Stimulated activated CD8-positive, alpha-beta memory T cell treated with anti-CD3 and anti-CD28 coated beads, Interleukin-15, amount 100 ng/mL, for 4 hours (primary cell): ENCODE measurements around the gene TMCO4.

Source experiments
- DNase-seq, 2 donors: peaks; one replicate each; pipeline ENCODE4 v3.0.0-alpha.2; 2020; ENCODE audit warnings: low read depth in 2 of 2

Gene TMCO4

DNA sequence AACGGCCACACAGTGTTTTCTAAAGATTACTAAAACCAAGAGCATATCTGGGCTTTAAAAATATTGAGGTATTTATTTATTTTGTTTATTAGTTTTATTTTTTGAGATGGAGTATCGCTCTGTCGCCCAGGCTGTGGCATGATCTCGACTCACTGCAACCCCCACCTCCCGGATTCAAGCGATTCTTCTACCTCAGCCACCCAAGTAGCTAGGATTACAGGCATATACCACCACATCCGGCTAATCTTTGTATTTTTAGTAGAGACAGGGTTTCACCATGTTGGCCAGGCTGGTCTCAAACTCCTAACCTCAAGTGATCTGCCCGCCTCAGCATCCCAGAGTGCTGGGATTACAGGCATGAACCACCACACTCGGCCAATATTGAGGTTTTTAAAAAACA lies 23.9 kb downstream of the TMCO4 start:
- no peak for DNase-seq

DNA sequence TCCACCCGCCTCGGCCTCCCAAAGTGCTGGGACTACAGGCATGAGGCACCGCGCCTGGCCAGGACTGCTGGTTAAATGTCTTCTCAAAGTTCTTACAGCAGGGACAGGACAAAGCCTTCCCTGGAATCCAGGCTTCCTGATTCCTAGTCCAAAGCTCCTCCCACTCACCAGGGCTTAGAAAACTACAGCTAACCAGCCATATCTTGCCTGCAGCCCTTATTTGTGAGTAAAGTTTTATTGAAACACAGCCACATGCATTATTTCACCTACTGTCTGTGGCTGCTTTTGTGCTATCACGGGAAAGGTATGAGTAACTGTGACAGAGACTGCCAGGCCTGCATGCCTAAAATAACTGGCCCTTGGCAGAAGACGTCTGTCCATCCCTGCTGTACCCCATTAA lies 24.4 kb downstream of the TMCO4 start:
- DNase-seq = no peak

DNA sequence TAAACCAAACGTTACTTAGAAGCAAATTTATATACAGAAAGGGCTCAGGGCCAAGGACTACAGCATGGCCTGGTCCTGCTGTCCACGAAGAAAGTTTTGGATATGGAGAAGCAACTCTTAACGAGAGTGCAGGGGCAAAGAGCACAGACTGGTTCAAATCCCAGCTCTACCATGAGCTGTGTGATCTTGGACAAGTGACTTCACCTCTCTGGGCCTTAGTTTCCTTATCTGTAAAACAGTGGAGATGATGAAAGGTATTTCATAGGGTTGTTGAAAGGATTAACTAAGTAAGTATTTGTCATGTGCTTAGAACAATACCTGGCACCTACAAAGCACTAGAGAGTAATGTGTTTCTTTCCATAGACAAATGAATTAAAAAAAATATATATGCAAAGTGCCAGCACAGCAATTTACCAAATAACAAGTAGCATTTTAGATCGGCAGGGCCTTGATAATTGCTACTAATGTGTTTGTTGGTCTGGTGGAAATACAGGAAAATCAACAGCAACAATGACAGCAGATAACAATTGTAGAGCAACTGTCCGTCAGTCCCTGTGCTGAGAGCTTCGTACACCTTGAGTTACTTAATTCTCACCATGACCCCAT lies 25.4 kb downstream of the TMCO4 start:
- DNase-seq = no peak

- DNase-seq = no peak
Measured at GRCh38 chr1:19773485-19773884, 26.2 kb downstream of the TMCO4 start.

DNA sequence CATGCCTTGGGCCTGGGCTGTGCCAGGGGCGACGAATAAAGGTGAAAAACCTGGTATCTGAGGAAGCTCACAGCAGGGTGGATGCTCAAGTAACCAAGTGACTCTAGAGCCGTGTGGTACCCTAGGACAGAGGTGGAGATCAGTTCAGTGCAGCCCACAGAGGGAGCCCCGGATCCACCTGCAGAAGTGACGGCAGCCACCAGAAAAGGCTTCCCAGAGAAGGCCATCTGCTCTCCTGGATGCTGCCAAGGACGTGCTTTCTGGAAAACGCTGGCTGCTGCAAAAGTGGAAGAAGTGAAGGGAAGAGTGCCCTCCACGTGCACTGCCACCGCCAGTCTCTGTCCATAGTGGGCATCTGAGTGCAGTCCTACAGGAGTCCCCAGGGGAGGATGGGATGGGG lies 27.7 kb downstream of the TMCO4 start:
- no peak for DNase-seq

DNA sequence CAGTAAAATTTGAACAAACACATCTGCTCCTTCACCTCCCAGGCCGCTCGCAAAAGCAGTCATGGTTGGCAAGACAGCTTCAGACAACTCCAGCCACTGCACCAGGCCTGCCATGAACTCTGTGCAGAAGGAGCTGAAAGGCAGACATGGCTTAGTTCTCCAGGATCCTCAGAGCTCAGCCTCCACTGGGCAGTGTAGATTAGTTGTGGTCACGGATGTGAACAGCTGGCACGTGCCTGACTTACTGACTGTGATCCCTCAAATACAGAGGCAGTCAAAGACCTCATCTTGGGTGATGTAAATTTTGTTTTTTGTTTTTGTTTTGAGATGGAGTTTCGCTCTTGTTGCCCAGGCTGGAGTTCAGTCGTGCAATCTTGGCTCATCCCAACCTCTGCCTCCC lies 28.4 kb downstream of the TMCO4 start:
- no peak for DNase-seq

DNA sequence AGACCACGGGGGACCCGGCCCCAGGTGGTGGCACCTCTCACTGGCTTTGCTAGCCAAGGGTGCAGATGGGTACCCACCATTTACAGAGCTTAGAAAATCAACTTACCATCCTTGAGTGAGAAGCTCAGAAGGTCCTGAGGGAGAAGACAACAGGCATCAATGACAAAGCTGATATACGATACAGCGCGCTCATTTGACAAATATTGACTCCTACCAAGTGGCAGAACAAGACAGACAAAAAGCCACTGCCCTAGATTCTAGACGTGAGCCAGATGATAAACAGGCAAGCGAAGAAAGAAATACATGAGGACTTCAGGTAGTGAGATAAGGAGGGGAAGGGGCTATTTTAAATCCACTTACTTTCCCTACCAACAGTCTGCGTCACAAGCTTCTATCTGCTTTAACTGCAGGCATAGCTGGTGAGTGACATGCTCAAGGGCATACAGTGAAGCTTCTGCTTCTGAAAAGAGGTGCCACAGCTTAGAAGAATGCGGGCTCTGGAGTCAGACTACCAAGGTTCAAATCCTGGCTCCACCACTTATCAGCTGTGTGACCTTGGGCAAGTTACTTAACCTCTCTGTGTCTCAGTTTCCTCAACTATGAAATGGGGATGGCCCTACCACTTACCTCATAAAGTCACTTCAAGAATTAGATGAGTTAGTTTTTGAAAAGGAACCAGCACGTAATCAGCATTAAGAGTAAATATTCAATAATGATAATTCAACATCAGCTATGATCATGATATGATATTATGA lies 29.1 kb downstream of the TMCO4 start:
- DNase-seq = no peak

GRCh38 chr1:19769211-19769932 lies 30.3 kb downstream of the TMCO4 start:
- DNase-seq = no peak

- DNase-seq = no peak
Measured at GRCh38 chr1:19768353-19769210, 31.1 kb downstream of the TMCO4 start.

- DNase-seq = no peak
Measured at GRCh38 chr1:19765623-19766022, 34.1 kb downstream of the TMCO4 start.

DNA sequence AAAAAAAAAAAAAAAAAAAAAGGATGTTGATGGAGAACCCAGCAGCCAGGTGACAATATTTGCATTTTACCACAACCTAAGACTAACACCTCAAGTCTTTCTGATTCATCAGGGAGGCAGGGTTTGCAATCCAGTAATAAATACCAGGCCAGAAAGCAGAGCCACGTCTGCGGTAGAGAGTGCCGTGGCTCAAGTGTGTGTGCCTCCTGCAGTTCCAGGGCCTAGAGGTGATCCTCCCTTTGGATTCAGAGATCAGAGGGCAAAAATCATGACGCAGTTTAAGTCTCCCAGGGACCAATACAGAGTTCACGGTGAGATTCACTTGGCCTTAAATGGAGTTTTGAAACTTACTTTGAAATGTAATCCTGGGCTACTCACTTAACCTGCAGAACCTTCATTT lies 34.9 kb downstream of the TMCO4 start:
- DNase-seq = no peak

GRCh38 chr1:19762175-19762779 lies 37.4 kb downstream of the TMCO4 start:
- no peak for DNase-seq

DNA sequence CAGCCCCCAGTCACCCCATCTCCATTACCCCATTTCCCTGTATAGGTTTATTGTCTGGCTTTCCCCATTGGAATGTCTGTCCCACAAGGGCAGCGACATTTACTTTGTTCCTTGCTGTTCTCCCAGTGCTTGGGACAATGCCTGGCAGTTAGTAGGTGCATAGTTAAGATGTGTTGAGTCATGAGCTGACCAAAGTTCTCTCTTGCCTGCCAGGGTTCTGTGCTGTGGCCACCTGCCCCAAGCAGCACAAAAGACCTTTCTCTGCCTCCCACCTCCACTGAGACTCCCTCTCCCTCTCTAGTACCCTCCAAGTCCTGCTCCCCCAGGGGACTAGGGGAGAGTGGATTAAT lies 40.0 kb downstream of the TMCO4 start:
- DNase-seq = no peak

DNA sequence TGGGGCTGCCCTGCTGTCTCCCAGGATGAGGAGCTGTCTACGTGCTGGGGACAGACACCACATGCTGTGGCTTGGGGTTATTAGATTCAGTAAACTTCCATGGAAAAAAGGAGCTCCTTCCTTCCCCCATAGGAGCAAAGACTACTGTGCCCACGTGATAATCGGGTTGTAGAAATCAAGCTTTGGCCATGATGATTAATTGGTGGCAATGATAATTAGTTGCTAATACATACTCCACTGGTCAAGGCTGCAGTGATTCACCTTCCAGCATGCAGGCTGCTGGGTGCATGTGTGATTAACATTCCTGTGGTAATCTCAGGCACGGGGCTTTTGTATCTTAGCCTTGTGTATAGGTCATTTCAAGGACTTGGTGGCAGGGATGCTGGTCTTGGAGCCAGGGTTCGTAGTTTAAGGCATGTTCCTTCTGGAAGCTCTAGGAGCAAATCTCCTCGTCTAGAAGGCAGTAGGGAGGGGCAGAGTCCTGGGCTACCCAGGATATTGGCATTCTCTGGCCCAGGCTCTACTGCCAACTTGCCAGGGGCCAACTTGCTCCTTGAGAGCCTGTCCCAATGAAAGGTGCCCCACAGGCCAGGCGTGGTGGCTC lies 41.4 kb downstream of the TMCO4 start:
- no peak for DNase-seq

DNA sequence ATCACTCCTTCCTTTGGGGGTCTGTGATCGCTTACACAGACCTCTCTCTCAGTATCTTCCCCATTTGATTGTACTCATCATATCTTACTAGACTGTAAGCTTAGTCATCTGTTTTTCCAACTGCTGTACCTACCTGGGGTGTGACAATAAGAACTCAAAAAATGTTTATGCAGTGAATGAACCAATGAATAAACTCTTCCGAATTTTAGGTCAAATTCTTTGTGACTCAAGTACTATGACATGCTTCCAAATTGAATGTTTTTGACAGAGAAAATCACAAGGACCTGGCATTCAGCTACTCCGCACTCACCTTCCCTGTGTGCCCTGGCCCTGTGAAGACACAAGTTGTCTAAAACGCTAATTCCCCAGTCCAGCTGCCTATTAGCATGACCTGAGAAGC lies 42.1 kb downstream of the TMCO4 start:
- no peak for DNase-seq

- DNase-seq = no peak
Measured at GRCh38 chr1:19756480-19756879, 43.2 kb downstream of the TMCO4 start.

DNA sequence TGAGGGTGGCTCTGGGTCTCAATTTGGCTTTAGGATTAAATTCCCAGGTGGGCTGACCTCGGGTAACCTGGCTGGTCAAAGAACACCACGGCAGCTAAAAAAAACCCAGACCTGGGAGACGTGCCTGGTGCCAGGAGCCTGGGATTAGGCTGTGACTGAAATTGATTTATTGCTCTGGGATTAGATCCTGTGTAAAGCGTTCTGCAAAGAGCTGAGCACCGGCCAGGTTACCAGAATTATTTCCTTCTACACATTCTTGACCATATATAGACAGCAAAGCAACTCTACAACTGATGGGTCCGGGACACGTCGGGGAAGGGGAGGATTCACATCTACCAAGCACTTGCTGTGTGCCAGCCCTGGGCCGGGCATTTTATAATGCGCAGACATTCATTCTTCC lies 45.2 kb downstream of the TMCO4 start:
- DNase-seq = no peak

- DNase-seq = no peak
Measured at GRCh38 chr1:19752083-19752696, 47.5 kb downstream of the TMCO4 start.

DNA sequence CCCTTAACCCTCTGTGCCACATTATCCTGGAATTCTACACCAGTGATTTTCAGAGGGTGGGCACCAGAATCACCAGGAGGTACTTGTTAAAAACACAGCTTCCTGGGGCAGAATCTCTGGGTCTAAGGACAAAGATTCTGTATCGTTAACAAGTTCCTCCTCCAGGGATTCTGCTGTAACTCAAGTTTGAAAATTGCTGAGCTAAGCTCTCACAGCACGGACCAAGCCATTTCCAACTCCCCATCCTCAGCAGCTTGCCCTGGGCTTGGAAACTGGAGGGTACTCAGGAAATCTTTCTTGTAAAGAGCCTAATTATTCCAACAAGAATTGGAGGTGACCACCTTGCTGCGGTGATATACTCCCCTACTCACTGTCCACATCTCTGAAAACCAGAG lies 48.8 kb downstream of the TMCO4 start:
- DNase-seq = no peak

DNA sequence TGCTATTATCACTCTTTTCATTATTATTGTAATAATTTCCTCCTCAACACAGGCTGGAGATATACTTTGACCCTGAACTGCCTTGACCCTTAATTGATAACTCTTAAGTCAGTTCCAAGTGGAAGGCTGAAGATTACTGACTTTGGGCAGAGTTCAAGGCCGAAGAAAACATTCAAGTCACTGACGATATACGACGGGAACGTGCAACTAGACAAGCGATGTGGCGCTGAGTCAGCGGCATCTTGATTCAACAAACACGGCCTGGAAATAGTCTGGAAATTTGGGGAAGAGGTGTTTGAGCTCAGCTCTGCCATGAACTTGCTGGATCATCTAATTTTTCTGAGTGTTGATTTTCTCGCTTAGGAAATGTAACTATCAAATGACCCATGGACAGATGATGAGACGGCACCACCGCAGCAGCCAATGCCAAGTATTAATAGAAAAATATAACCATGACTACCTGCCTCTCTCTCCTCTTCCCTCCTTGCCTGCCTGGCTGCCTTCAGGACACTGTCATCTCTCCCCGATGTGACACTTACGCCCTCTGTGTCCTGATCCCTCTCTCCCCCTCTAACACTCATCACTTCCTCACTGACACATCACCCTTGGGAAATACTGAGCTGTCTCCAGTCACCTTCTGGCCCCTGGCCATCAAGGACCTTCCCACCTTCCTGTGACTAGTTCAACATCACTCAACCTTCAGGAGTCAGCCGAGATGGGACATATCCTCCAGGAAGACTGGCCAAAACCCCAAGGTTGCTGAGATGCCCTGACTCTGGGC lies 49.4 kb downstream of the TMCO4 start:
- no peak for DNase-seq
